ENCODE data around the gene A2ML1.

A2ML1 gene

GRCh38 chr12:8866429-8866828, 44.0 kb downstream of the A2ML1 start:
- no peak overlapping the region for H3K4me3 ChIP-seq (ENCODE audit: low read depth, low read length)
- no peak for DNase-seq (ENCODE audit: low read depth)
- TF ChIP-seq CTCF (IDR thresholded peaks at IDR 0.05; ENCODE audit: low read depth, low read length, missing control alignments): no peak

- no peak for TF ChIP-seq CTCF (IDR thresholded peaks at IDR 0.05; ENCODE audit: low read depth, low read length, missing control alignments)
- no peak for DNase-seq (ENCODE audit: low read depth)
Observed at GRCh38 chr12:8867009-8867408, 44.6 kb downstream of the A2ML1 start.

GRCh38 chr12:8867786-8868185, 45.4 kb downstream of the A2ML1 start:
- H3K4me3 ChIP-seq (ENCODE audit: low read depth, low read length): no peak overlapping the region
- no peak for DNase-seq (ENCODE audit: low read depth)
- no peak for TF ChIP-seq CTCF (IDR thresholded peaks at IDR 0.05; ENCODE audit: low read depth, low read length, missing control alignments)

More at GRCh38 chr12:8867009-8867408, 44.6 kb downstream of the A2ML1 start:
- H3K4me3 ChIP-seq (ENCODE audit: low read depth, low read length): no peak overlapping the region

GRCh38 chr12:8870586-8870985, 48.2 kb downstream of the A2ML1 start:
- no peak overlapping the region for H3K4me3 ChIP-seq (ENCODE audit: low read depth, low read length)
- TF ChIP-seq CTCF (IDR thresholded peaks at IDR 0.05; ENCODE audit: low read depth, low read length, missing control alignments): no peak
- DNase-seq (ENCODE audit: low read depth): no peak

DNA sequence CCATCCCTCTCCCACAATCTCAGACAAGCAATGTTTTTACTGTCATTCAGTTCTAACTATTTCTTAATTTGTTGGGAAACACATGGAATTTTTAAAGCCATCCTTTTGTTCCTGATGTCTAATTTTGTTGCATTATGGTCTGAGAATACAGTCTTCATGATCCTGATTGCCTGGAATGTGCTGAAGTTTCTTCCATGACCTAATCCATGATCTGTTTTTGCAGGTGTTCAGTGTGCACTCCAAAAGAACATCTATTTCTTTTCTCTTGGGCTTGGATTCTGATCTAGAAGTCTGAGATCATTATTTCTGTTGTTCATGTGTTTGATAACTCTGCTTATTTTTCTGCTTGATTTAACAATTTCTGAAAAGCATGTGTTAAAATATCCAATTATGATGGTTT, 48.6 kb downstream of the A2ML1 start:
- no peak for TF ChIP-seq CTCF (IDR thresholded peaks at IDR 0.05; ENCODE audit: low read depth, low read length, missing control alignments)
- DNase-seq (ENCODE audit: low read depth): no peak
- H3K4me3 ChIP-seq (ENCODE audit: low read depth, low read length): no peak overlapping the region

DNA sequence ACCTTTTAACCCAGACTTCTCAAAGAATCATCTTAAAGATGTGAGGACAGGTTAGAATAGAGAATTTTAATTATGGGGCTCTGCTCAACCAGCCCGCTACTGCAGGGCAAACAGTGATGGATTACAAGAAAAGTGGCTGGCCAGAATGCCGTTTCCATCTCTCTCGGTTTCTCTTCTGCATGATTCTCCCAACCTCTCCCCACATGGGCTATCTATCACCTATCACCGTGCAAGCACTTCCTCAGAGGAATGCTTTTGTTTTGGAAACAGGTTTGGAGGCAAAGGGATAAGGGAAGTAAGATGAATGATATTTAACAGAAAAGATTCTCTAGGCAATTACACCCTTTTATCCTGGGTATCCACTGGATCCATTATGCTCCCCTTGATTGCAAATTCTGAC, 54.5 kb downstream of the A2ML1 start:
- no peak for DNase-seq (ENCODE audit: low read depth)
- H3K4me3 ChIP-seq (ENCODE audit: low read depth, low read length): no peak overlapping the region
- TF ChIP-seq CTCF (IDR thresholded peaks at IDR 0.05; ENCODE audit: low read depth, low read length, missing control alignments): no peak

DNA sequence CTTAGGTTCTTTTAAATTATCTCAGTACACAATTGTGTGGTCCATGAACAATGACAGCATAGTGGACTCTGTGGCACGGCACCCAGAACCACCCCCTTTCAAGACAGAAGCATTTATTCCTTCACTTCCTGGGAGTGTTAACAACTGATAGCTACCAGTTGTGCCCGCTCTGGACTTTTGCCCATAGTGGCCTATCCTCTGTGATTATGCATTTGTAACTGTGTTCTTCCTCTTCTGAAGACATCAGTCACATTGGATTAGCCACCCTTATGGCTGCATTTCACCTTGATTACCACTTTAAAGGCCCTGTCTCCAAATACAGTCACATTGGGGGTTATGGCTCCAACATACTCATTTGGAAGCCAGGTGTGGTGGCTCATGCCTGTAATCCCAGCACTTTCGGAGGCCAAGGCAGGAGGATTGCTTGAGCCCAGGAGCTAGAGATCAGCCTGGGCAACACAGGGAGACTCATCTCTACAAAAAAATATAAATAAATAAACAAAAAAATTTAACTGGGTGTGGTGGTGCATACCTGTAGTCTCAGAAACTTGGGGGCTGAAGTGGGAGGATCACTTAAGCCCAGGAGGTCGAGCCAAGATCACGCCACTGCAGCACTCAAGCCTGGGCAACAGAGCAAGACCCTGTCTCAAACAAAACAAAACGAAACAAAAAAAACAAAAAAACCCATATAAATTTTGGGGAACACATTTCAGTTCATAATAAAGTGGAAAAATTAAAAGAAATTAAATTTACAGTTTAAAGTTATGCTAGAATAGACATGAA, 64.3 kb downstream of the A2ML1 start:
- H3K4me3 ChIP-seq (ENCODE audit: low read depth, low read length): no peak overlapping the region
- DNase-seq (ENCODE audit: low read depth): no peak
- no peak for TF ChIP-seq CTCF (IDR thresholded peaks at IDR 0.05; ENCODE audit: low read depth, low read length, missing control alignments)
